ENCODE data around the gene SOX18. TPM values are rescaled to one million over a fixed set of nuclear protein-coding genes. Genes with fewer than 3 reads are reported as not detected.

The SOX18 gene
- total and polyA plus RNA-seq, 2 of the 4 experiments (the other 2 are of a cell fraction), result not detected

DNA sequence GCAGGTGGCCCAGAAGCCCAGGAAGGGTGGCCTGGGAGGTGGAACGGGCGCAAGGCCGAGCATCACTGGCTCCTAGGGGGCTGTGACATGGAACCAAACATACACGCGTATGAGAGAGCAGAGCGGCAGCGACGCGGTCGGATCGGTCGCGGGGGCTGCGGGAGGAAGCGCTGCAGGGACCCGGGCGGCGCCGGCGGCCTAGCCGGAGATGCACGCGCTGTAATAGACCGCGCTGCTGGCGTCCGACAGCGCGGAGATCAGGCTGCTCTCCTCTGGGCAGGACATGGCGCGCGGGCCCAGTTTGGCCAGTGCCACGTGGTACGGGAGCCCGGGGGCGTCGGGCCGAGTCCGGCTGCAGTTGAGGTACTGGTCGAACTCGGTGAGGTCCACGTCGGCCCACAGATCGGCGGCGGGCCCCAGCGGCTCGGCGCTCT, 1.5 kb downstream of the SOX18 start:
- no peak for TF ChIP-seq NFE2L2 (IDR thresholded peaks at IDR 0.05; ENCODE audit: low read depth, low read length)
- TF ChIP-seq RAD21 (IDR thresholded peaks at IDR 0.05; ENCODE audit: low read length), result no peak
- TF ChIP-seq BHLHE40 (IDR thresholded peaks at IDR 0.05; ENCODE audit: low read depth, low read length), result no peak
- TF ChIP-seq MXI1 (IDR thresholded peaks at IDR 0.05; ENCODE audit: borderline replicate concordance, low read depth, low read length), result no peak
- TF ChIP-seq MAZ (IDR thresholded peaks at IDR 0.05; ENCODE audit: borderline replicate concordance, low read depth, low read length), result no peak
- no peak for TF ChIP-seq MAFK (IDR thresholded peaks at IDR 0.05; ENCODE audit: low read depth, low read length)
- TF ChIP-seq SMC3 (IDR thresholded peaks at IDR 0.05; ENCODE audit: low read depth, low read length), result no peak
- no peak for TF ChIP-seq RFX5 (IDR thresholded peaks at IDR 0.05; ENCODE audit: low read depth, low read length)
- TF ChIP-seq, protein P1, sequence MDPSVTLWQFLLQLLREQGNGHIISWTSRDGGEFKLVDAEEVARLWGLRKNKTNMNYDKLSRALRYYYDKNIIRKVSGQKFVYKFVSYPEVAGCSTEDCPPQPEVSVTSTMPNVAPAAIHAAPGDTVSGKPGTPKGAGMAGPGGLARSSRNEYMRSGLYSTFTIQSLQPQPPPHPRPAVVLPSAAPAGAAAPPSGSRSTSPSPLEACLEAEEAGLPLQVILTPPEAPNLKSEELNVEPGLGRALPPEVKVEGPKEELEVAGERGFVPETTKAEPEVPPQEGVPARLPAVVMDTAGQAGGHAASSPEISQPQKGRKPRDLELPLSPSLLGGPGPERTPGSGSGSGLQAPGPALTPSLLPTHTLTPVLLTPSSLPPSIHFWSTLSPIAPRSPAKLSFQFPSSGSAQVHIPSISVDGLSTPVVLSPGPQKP (IDR thresholded peaks at IDR 0.05; ENCODE audit: borderline replicate concordance, low read depth, low read length), result no peak
- TF ChIP-seq RCOR1 (IDR thresholded peaks at IDR 0.05; ENCODE audit: insufficient replicate concordance, low read length), result no peak
- TF ChIP-seq CEBPB (IDR thresholded peaks at IDR 0.05; ENCODE audit: low read depth, low read length), result no peak
- no peak for TF ChIP-seq POLR2A (IDR thresholded peaks at IDR 0.05; ENCODE audit: low read depth, low read length)
- no peak for TF ChIP-seq CHD1 (IDR thresholded peaks at IDR 0.05; ENCODE audit: low read depth, low read length)
- no peak for TF ChIP-seq FOS (IDR thresholded peaks at IDR 0.05; ENCODE audit: low read depth, low read length)
- TF ChIP-seq, protein P2, sequence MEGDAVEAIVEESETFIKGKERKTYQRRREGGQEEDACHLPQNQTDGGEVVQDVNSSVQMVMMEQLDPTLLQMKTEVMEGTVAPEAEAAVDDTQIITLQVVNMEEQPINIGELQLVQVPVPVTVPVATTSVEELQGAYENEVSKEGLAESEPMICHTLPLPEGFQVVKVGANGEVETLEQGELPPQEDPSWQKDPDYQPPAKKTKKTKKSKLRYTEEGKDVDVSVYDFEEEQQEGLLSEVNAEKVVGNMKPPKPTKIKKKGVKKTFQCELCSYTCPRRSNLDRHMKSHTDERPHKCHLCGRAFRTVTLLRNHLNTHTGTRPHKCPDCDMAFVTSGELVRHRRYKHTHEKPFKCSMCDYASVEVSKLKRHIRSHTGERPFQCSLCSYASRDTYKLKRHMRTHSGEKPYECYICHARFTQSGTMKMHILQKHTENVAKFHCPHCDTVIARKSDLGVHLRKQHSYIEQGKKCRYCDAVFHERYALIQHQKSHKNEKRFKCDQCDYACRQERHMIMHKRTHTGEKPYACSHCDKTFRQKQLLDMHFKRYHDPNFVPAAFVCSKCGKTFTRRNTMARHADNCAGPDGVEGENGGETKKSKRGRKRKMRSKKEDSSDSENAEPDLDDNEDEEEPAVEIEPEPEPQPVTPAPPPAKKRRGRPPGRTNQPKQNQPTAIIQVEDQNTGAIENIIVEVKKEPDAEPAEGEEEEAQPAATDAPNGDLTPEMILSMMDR (conservative IDR thresholded peaks at IDR 0.05; ENCODE audit: low read depth, low read length), result no peak
- TF ChIP-seq, protein P3, sequence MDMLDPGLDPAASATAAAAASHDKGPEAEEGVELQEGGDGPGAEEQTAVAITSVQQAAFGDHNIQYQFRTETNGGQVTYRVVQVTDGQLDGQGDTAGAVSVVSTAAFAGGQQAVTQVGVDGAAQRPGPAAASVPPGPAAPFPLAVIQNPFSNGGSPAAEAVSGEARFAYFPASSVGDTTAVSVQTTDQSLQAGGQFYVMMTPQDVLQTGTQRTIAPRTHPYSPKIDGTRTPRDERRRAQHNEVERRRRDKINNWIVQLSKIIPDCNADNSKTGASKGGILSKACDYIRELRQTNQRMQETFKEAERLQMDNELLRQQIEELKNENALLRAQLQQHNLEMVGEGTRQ (IDR thresholded peaks at IDR 0.05; ENCODE audit: low read depth, low read length), result no peak
- intact Hi-C loops (cut with micrococcal nuclease), result no loop called here
- Histone ChIP-seq H4K20me1 (ENCODE audit: insufficient read depth, low read length) (no peaks in the 10 kb centered on the region; the same call in 1 of the 2 replicates), H2BK20ac (ENCODE audit: low read depth, low read length) (no peak overlapping the region), H4K91ac (ENCODE audit: insufficient read depth, low read depth, low read length) (no peak overlapping the region), H3K4me3 (ENCODE audit: insufficient read depth, low read depth, low read length) (no peak overlapping the region), H2AK9ac (replicated peaks; ENCODE audit: low read depth, low read length, poor library complexity) (peak overlapping the region; percentile 28), H2BK5ac (ENCODE audit: low read depth, low read length, poor library complexity, severe bottlenecking) (no peak overlapping the region), H4K5ac (ENCODE audit: low read depth, low read length) (no peak overlapping the region), H4K8ac (ENCODE audit: low read depth in 2 of 2, low read length in 2 of 2) (no peak overlapping the region), H3K36me3 (ENCODE audit: control insufficient read depth, insufficient read depth, low read length) (no peaks in the 10 kb centered on the region), H3K27ac (ENCODE audit: insufficient read depth, low read length) (no peak overlapping the region), H3K4me1 (ENCODE audit: control insufficient read depth, insufficient read depth, low read length) (no peaks in the 10 kb centered on the region; the same call in 1 of the 2 replicates), H3K9me3 (ENCODE audit: control insufficient read depth, insufficient read depth, low read length) (no peaks in the 10 kb centered on the region), H3K9ac (ENCODE audit: low read depth, low read length) (no peak overlapping the region), H2AFZ (replicated peaks; ENCODE audit: low read length, poor library complexity) (no peak overlapping the region), H3K4me2 (ENCODE audit: low read depth, low read length) (no peak overlapping the region), H3K79me1 (ENCODE audit: low read depth in 1 of 2, low read length in 2 of 2) (no peaks in the 10 kb centered on the region), H3K18ac (ENCODE audit: low read depth, low read length) (no peak overlapping the region), H2BK120ac (ENCODE audit: low read depth, low read length) (no peak overlapping the region), H3K4ac (ENCODE audit: low read depth, low read length) (no peak overlapping the region), H3K23ac (ENCODE audit: low read depth, low read length) (no peak overlapping the region), H3K14ac (replicated peaks; ENCODE audit: low read depth, low read length) (no peak overlapping the region), H2BK15ac (ENCODE audit: low read depth, low read length) (no peak overlapping the region), H3K56ac (ENCODE audit: extremely low read depth, insufficient read depth, low read length) (no peak overlapping the region), H2AK5ac (ENCODE audit: low read depth, low read length) (no peak overlapping the region), H3K27me3 (ENCODE audit: control insufficient read depth, insufficient read depth, low read length) (peaks cover 66% of the 10 kb centered on the region), H3K9me1 (ENCODE audit: insufficient read depth, low read length) (no peaks in the 10 kb centered on the region)
- DNase-seq (no peak), ATAC-seq (ENCODE audit: low read depth) (no peak)
- ChIA-PET CTCF (no interaction called here), POLR2A (ENCODE audit: unreplicated experiment) (no interaction called here)
- dilution Hi-C loops (cut with HindIII; ENCODE audit: low sequenced_read_pairs, unreplicated experiment), result no loop called here
- BruUV-seq (replicated peaks), result no TSS peak
- 21% methylated on average over 46 of the region's 49 CpGs; no CpG with 5 or more reads in 1 of the 2 experiments for WGBS, 2 experiments (ENCODE audit: extremely low coverage in 2 of 2, insufficient read length in 1 of 2)
- in situ Hi-C loops (cut with MboI; ENCODE audit: low sequenced_read_pairs), result no loop called here
